ENCODE data around the gene NOS1. TPM values are rescaled to one million over a fixed set of nuclear protein-coding genes. Genes with fewer than 3 reads are reported as not detected.

Gene NOS1
- total and polyA plus RNA-seq, 2 donors (not counting 3 experiments of a cell fraction or from before 2014, with no cell fraction given): not detected

GRCh38 chr12:117240081-117240755 is 121.2 kb downstream of the NOS1 start:
- Histone ChIP-seq H3K9me3 (replicated peaks; ENCODE audit: control insufficient read depth, insufficient read depth, low read length) (no peaks in the 10 kb centered on the region), H4K20me1 (replicated peaks; ENCODE audit: control insufficient read depth, extremely low read depth, insufficient read depth, low read length) (no peaks in the 10 kb centered on the region), H3K27ac (ENCODE audit: insufficient read depth, low read depth, low read length) (no peak overlapping the region), H3K4me1 (ENCODE audit: control insufficient read depth, extremely low read depth, insufficient read depth, low read length) (no peaks in the 10 kb centered on the region), H3K4me2 (ENCODE audit: insufficient read depth, low read length) (no peak overlapping the region), H3K27me3 (ENCODE audit: control insufficient read depth in 2 of 2, insufficient read depth in 2 of 2, low read length in 2 of 2) (no peaks in the 10 kb centered on the region), H2AFZ (ENCODE audit: low read depth, low read length) (no peak overlapping the region), H3K9ac (replicated peaks; ENCODE audit: extremely low read depth, insufficient read depth, low read length) (no peak overlapping the region), H3K9me1 (replicated peaks; ENCODE audit: control insufficient read depth, extremely low read depth, insufficient read depth, low read length) (no peaks in the 10 kb centered on the region), H3K4me3 (replicated peaks in 1 of 3; ENCODE audit: insufficient read depth in 1 of 3, low read depth in 1 of 3, low read length in 3 of 3) (no peak overlapping the region), H3K36me3 (ENCODE audit: control insufficient read depth in 2 of 2, extremely low read depth in 1 of 2, insufficient read depth in 2 of 2, low read length in 2 of 2) (no peaks in the 10 kb centered on the region), H3K79me2 (ENCODE audit: control insufficient read depth, insufficient read depth, low read length) (no peaks in the 10 kb centered on the region)
- intact Hi-C loops (cut with micrococcal nuclease): no loop called here
- BruUV-seq (replicated peaks): no TSS peak
- no peak for DNase-seq (ENCODE audit: low read depth, low spot score)
- CTCF ChIA-PET: interaction anchor here (0.5 to 3.3 kb wide), 6 partner anchors 127 to 653 kb away, joined by 3 to 23 read pairs (median 8); no protein-coding TSS in a partner anchor
- dilution Hi-C loops (cut with MboI; ENCODE audit: extremely low pct_ligation_motif_present, low sequenced_read_pairs): no loop called here
- TF ChIP-seq, protein P1, sequence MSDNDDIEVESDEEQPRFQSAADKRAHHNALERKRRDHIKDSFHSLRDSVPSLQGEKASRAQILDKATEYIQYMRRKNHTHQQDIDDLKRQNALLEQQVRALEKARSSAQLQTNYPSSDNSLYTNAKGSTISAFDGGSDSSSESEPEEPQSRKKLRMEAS (IDR thresholded peaks at IDR 0.05; ENCODE audit: insufficient read depth, insufficient read length): no peak
- no peak for TF ChIP-seq CTCF (IDR thresholded peaks at IDR 0.05; ENCODE audit: extremely low read depth in 1 of 2, insufficient read depth in 1 of 2, low read depth in 1 of 2, low read length in 2 of 2)
- no peak for TF ChIP-seq EZH2 (IDR thresholded peaks at IDR 0.05; ENCODE audit: borderline replicate concordance, low read depth, low read length, severe bottlenecking)
- TF ChIP-seq JUN (IDR thresholded peaks at IDR 0.05; ENCODE audit: borderline replicate concordance, insufficient read depth, insufficient read length, low read depth): no peak
- no peak for TF ChIP-seq GATA2 (IDR thresholded peaks at IDR 0.05; ENCODE audit: insufficient read depth, insufficient read length, low read depth, low read length)
- TF ChIP-seq POLR2A (IDR thresholded peaks at IDR 0.05; ENCODE audit: low read depth, low read length): no peak
- TF ChIP-seq FOS (IDR thresholded peaks at IDR 0.05; ENCODE audit: borderline replicate concordance, insufficient read depth, low read length): no peak
- no peak for TF ChIP-seq POLR2AphosphoS5 (IDR thresholded peaks at IDR 0.05; ENCODE audit: insufficient read depth, low read depth, low read length)
- no peak for FAIRE-seq
- POLR2A ChIA-PET: no interaction called here

Data from endothelial cell of umbilical vein (primary cell).